Chondrocyte (in vitro differentiated cells): Measurements from ENCODE around the gene LSS. TPM values are rescaled to one million over a fixed set of nuclear protein-coding genes. Genes with fewer than 3 reads are reported as not detected.
A peak's percentile ranks its signal among the peaks of the same experiment; 100 is the strongest.
"Not testable (repeated sequence)": the region's sequence is repeated elsewhere in the genome, so short reads cannot be mapped to it uniquely, and the experiment has no call there.

ENCODE experiments used
- DNase-seq: peaks from one replicate; pipeline ENCODE4 v3.0.0; 2021; ENCODE audit warnings: mixed read lengths, low spot score
- H3K27ac Mint-ChIP-seq: one replicate; pipeline ENCODE4 v1.8.0; 2021; ENCODE audit warnings: mild to moderate bottlenecking, moderate library complexity, mixed read lengths; ENCODE audit not compliant: unreplicated experiment
- H3K27me3 Mint-ChIP-seq: 2 replicates; pipeline ENCODE4 v1.8.0; 2021; ENCODE audit warnings: low read depth, mixed read lengths
- H3K36me3 Mint-ChIP-seq: 2 replicates; pipeline ENCODE4 v1.8.0; 2021; ENCODE audit warnings: low read depth, mixed read lengths
- H3K4me1 Mint-ChIP-seq: 2 replicates; pipeline ENCODE4 v1.8.0; 2021; ENCODE audit warnings: low read depth, mild to moderate bottlenecking, mixed read lengths
- H3K4me3 Mint-ChIP-seq: one replicate; pipeline ENCODE4 v1.8.0; 2021; ENCODE audit warnings: mild to moderate bottlenecking, moderate library complexity, mixed read lengths; ENCODE audit not compliant: unreplicated experiment
- H3K9me3 Mint-ChIP-seq: 2 replicates; pipeline ENCODE4 v1.8.0; 2021; ENCODE audit warnings: low read depth, mixed read lengths
- CTCF ChIP-seq: fragments of 200-600 bp; sonication (generic); IDR thresholded peaks from 2 replicates; pipeline ENCODE4 v1.5.0; 2021; ENCODE audit warnings: antibody characterized with exemption, mild to moderate bottlenecking, moderate library complexity
- total RNA-seq: library from RNA; stranded (reverse); gene quantifications from 3 replicates; pipeline ENCODE4 v1.2.1, GENCODE V29; 2021

Gene LSS
- total RNA-seq, 1 donor from 2014 or later = 107 TPM

- peak overlapping the region; percentile 95 for H3K27ac Mint-ChIP-seq
Measured at GRCh38 chr21:46226920-46227599, 1.5 kb downstream of the LSS start.

GRCh38 chr21:46226146-46226545 lies 2.4 kb downstream of the LSS start:
- Mint-ChIP-seq H3K4me1 (peaks cover 48% of the 10 kb centered on the region), H3K4me3 (peak overlapping the region; percentile 89), H3K36me3 (peaks cover 4% of the 10 kb centered on the region), H3K27me3 (no peaks in the 10 kb centered on the region), H3K27ac (peak overlapping the region; percentile 95), H3K9me3 (no peaks in the 10 kb centered on the region)
- no peak for DNase-seq
- no peak for TF ChIP-seq CTCF

More at GRCh38 chr21:46226920-46227599, 1.5 kb downstream of the LSS start:
- Mint-ChIP-seq H3K4me1 (peaks cover 48% of the 10 kb centered on the region), H3K4me3 (peak overlapping the region; percentile 89), H3K9me3 (no peaks in the 10 kb centered on the region), H3K36me3 (peaks cover 5% of the 10 kb centered on the region), H3K27me3 (no peaks in the 10 kb centered on the region)
- no peak for TF ChIP-seq CTCF
- no peak for DNase-seq

- H3K4me3 Mint-ChIP-seq, DNase-seq, H3K9me3 Mint-ChIP-seq, H3K27me3 Mint-ChIP-seq, H3K27ac Mint-ChIP-seq: not testable (repeated sequence)
- peaks cover 39% of the 10 kb centered on the region for H3K4me1 Mint-ChIP-seq
- peaks cover 17% of the 10 kb centered on the region for H3K36me3 Mint-ChIP-seq
Measured at GRCh38 chr21:46223661-46224060, 4.9 kb downstream of the LSS start.

GRCh38 chr21:46223217-46223616 lies 5.4 kb downstream of the LSS start:
- no peak overlapping the region for H3K27ac Mint-ChIP-seq
- no peaks in the 10 kb centered on the region for H3K27me3 Mint-ChIP-seq
- no peak overlapping the region for H3K4me3 Mint-ChIP-seq
- peaks cover 17% of the 10 kb centered on the region for H3K36me3 Mint-ChIP-seq
- H3K9me3 Mint-ChIP-seq = no peaks in the 10 kb centered on the region
- no peak for TF ChIP-seq CTCF
- DNase-seq = no peak
- peaks cover 39% of the 10 kb centered on the region for H3K4me1 Mint-ChIP-seq

GRCh38 chr21:46222436-46223116 lies 6.0 kb downstream of the LSS start:
- no peak for TF ChIP-seq CTCF
- H3K9me3 Mint-ChIP-seq = no peaks in the 10 kb centered on the region
- DNase-seq = peak; percentile 65
- H3K36me3 Mint-ChIP-seq = peaks cover 17% of the 10 kb centered on the region
- peaks cover 36% of the 10 kb centered on the region for H3K4me1 Mint-ChIP-seq
- no peaks in the 10 kb centered on the region for H3K27me3 Mint-ChIP-seq
- no peak overlapping the region for H3K4me3 Mint-ChIP-seq
- H3K27ac Mint-ChIP-seq = no peak overlapping the region
